CD4-positive, alpha-beta T cell treated with Interleukin-15 for 4 hours (primary cell): Measurements from ENCODE around the gene LMX1A.

ENCODE experiments used
- DNase-seq: peaks from one replicate; pipeline ENCODE4 v3.0.0-alpha.2; 2020; ENCODE audit warnings: low spot score

The LMX1A gene

DNA sequence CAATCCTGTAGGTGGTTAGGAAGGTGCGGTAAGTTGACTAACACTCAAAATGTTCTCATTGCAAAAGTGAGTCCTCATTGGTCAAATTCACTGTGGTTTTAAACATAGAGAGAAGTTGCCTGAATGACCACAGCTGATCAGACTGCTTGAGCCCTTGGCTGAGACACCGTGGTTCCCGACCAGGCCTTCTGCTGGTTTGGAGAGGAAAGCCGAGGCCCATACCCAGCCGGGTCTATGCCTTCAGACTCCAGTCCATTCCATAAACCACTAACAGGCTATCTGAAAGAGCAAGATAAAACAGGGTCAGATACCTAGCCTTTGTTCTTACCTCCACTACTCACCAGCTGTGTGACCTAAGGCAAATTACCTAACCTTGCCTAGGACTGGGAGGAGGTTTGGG is 133.9 kb downstream of the LMX1A start:
- no peak for DNase-seq

DNA sequence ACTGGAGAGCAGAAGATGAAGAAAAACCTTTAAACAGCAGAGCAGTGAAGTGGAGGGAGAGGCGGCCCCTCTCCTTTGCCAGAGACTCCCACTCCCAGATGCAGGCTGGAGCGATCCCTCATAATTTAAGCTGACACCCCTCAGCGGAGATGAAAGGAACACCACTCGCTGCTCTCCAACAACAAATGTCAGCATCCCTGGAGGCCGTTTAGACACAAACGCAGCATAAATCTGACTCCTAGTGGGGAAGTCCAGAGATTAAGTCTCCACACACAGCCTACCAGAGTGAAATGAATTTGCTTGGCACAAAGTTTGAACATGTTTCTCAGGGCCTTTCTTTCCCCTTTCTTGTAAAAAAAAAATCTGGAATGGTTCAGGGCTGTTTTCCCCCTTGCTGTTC is 137.8 kb downstream of the LMX1A start:
- no peak for DNase-seq

DNA sequence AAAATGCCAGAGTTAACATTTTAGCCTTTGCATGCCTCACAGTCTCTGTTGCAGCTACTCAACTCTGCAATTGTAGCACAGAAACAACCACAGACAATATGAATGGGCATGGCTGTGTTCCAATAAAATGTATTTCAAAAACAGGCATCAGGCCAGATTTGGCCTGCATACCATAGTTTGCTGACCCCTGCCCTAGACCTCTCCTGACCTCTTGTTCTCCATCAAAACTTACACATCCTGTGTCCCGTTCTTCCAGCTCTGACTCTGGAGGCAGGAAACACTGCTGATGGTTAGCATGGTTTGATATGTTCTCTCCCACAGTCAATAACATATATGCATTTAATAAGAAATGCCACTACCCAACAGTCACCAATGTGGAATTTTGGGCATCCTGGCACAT is 138.6 kb downstream of the LMX1A start:
- no peak for DNase-seq

DNA sequence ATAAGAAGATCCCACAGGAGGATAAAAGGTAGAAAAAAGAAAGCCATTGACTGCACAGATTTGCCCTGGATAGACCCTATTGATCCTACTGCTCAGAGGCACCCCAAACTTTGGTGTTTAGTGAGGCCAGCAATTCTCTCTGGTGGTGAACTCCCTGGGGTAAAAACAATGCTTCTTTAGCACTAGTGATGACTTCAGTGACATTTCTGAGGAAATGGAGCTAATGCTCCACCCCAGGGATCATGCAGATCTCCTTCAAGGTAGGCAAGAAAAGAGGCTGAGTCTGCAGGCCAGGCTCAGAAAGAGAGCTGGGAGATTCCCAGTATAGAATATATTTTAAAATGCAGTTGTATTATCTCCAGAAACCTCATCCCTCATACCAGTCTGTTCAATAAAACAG is 140.3 kb downstream of the LMX1A start:
- DNase-seq, result no peak

DNA sequence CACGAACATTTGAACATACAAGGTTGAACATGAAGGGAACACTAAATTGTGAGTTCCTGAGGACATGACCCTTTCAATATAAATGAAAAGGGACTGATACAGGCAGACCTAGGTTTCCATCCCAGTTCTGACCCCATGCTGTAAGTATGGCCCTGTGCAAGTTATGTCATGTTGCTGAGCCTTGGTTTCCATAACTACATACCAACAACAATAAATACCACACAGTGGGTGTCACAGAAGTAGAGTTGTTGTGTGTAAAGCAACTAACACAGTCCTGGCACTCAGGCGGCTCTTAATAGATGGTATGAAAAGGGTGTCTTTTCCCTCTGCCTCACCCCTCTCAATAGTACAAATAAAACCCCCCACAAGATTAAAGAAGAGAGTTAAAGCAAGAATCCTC is 140.8 kb downstream of the LMX1A start:
- DNase-seq, result no peak

DNA sequence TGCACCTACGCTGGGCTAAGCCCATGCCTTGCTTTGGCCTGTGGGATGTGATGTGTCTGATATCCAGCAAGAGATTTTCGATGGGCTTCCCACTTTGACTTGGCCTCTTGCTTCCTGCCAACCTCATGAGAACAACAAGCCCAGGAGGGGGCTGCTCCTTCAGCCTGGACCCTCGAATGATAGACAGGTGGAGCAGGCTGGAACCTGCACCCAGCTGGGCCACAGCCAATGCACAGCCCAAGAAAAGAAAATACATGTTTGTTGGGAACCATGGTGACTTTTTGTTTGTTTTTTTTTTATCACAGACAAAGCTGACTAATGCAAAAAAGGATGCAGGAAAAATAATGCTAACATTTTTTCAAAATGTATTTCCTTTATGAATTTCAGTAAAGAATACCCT is 144.3 kb downstream of the LMX1A start:
- no peak for DNase-seq

DNA sequence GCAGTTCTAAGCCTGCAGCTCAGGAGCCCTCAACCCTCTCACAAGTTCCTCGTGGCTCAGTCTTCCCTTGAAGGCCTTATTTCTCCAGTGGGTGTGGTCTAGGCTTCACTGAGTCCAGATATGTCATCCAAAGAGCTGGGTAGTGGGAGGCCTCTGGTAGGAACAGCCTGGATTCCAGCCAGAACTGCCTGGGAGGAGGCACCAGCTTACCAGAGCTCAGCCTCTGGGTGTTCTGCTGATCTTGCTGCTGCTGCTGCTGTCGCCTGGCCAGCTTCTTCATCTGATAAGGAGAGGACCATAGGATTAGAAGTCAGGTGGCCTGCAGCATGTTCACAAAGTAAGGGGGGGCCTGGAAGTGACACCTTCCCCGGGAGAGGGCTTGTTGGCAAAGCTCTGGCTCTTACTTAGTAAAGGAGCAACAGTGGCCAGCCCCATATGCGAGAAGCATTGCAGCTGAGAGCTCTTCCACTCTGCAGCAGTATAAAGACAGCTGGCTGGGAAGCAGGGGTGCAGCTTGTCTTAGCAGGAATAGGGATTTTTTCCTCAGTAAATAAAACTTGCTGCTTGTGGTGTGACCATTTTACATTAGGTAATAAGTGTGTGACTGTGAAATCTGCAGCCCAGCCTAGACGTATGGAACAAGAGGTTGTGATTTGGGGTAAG is 148.5 kb downstream of the LMX1A start:
- DNase-seq, result no peak

DNA sequence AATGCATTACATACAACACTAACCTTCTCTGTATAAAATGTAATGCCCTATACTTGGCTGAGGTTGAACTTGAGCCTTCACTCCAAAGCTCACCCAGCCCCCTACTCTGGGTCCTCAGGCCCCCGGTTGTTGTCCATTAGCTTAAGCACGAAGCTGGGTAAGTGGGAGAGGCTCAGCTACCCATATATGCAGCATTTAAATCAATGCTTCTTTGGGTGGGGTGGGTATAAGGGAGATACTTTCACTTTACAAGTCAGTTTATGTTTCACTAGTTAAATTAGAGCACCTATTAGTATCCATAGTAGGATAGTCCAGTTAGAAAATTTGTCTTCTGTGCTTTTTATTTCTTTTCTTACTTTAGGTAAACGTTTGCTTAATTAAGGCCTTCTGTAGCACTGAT is 151.4 kb downstream of the LMX1A start:
- no peak for DNase-seq

DNA sequence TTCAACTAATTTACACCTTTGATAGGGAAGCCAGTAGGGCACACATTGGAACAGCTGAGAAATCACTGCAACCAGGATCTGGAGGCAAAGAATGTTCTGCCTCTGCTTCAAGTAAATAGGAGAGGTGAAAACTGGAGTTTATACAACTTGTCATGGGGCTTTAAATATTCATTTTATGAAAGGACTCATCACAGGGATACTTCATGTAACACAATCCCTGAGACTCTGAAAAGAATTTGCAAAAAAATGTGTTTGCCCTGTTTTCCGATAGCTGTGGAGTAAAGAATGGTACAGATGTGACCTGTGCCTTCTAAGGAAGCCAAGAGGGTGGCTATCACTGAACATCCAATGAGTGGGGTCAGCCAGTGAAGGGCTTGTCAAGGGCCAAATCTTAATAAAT is 152.0 kb downstream of the LMX1A start:
- DNase-seq, result no peak

DNA sequence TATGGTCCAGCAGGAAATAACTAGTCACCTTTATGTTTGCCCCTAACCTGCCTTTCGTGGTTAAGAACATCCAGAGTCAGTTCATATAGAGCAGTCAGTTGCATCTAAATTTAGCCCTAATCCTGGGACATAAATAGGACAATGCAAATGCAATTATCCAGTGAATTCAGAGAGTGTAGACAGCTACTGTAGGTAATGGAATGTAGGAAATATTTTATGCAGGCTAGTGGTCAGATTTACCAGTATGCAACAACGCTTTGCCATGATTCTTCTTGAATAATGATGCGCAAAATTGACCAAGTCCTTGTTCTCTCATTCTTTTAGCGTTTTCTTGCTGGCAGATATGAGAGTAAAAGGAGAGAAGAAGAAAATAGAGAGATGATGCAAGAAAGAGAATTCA is 165.4 kb downstream of the LMX1A start:
- no peak for DNase-seq

DNA sequence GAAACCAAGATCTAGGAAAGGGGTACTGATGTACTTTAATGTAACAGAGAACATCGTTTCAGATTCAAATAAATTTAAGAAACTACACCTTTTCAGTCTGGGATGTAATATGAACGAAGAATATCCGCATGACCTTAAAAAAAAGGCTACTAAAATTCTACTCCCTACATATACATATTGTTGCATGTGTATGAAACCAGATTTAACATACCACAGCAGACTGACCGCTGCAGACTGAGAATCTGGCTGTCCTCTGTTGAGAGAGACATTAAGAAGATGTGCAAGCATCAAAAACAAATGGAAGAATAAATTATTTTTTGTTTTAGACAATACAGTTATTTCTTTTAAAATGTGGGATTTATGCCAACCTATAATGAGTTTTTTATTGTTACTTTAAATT is 166.6 kb downstream of the LMX1A start:
- DNase-seq, result no peak

DNA sequence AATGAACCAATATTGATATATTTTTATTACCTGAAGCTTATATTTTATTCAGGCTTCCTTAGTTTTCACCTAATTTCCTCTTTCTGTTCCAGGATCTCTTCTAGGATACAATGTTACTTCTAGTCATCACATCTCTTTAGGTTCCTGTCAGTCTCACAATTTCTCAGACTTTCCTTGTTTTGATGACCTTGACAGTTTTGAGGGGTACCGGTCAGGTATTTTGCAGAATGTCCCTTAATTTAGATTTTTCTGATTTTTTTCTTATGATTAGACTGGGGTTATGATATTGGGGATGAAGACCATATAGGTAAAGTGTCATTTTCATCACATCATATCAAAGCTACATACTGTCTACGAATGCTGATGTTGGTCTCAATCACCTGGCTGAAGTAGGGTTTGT is 167.5 kb downstream of the LMX1A start:
- no peak for DNase-seq

DNA sequence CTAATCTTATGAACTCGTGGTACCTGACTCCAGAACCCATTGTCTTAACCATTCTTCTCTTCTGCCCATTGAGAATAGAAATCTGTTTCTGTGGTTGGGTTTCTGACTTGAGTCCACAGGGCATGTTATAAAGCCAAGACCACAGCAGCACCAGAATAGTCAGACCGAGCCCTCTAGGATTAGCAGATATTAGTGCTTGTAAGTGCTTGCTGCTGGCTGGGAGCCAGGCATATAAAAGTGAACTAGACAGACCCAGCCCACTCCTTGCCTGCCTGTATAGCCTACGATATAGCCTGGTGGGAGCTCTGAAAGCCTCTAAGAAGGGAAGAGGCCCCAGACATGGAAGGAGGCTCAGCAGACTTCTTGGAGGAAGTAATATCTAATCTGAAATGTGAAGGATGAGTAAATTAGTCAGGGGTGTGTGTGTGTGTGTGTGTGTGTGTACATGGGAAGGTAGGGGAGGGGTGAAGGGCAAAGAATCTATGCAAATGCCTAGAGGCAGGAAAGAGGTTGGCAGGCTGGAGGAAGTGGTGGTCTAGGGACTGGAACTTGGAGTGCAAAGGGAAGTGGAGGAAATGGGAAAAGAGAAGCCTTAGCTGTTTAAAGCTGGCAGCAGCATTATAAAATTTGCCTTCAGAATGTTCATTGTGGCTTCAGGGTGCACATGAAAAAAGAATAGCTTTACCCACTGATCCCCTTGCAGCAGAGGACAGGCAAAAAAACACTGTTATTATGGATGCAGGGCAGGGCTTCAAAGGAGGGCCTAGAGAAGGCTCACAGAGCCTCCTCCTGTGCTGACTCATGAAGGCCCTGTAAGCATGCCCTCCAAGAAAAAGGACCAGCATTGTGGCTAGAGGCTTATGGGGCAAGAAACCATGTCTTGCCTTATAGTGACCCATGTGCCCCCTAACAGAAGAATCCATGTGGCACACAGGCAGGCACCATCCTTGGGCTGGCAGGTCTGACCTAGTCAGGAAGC is 169.2 kb downstream of the LMX1A start:
- no peak for DNase-seq

DNA sequence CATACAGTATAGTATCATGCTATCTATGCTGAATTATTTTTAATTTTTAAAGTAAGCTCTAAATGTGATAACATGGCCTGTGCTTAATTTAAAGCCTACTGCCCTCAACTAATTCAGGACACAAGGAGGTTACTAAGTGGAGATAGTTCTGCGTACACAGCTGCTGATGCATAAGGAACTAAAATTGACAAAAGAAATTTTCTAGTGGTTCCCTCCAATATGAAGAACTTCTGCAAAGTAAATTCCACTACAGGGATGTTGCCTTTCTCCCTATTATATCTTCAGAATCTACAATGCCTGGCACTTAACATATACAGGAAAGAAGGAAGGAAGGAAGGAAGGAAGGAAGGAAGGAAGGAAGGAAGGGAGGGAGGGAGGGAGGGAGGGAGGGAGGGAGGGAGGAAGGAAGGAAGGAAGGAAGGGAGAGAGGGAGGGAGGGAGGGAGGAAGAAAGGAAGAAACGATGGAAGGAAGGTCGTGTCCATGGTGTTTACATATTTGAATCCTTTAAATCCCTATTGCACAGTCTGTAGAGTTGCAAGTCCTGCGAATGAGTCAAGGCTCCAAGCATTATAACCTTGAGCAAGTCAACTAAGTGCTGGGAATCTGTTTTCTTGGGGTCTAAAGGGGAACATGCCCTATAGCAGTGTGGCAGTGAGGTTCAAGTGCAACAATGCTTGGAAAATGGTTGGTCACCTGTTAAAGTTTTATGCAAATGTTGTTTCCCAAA is 171.2 kb downstream of the LMX1A start:
- DNase-seq, result no peak

DNA sequence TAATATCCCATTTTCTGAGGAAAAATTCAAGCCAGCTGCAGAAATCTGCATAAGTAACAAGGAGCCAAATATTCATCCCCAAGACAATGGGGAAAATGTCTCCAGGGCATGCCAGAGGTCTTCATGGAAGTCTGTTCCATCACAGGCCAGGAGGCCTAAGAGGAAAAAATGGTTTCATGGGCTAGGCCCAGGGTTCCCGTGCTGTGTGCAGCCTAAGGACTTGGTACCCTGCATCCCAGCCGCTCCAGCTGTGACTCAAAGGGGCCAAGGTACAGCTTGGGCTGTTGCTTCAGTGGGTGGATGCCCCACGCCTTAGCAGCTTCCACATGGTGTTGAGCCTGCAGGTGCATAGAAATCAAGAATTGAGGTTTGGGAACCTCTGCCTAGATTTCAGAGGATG is 173.5 kb downstream of the LMX1A start:
- no peak for DNase-seq

DNA sequence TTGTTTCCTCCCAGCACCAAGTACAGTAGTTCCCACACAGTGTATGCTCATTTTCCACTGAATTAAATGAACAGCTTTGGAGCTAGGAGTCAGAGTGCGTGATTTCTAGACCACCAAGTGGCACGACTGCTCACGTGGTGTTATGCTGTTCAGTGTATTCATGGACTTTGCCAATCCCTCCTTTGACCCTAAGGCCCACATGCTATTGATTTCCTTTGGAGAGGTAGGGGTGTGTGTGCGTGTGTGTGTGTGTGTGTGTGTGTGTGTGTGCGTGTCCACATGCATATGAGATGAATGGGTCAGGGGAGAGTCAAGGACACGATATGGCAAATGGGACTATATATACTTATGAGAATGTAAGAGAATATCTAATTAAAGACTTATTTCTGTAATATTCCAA is 177.2 kb downstream of the LMX1A start:
- DNase-seq, result no peak

DNA sequence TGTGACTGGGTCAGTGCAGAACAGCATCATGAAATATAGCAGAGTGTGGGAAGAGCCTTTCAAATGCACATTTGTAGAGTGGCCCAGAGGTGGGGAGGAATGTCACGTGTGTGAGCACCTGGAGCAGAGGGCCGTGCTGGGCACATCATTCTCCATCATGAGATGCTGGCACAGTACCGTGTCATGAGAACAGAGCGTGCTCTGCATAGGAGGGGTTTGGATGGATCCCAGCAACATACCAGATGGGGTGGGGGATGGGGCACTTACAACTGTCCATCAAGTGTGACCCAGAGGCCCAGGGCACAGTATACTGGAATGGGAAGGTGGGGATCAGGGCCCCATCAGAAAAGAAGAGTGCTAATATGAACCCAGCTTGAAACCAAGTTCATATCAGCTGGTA is 182.0 kb downstream of the LMX1A start:
- no peak for DNase-seq

DNA sequence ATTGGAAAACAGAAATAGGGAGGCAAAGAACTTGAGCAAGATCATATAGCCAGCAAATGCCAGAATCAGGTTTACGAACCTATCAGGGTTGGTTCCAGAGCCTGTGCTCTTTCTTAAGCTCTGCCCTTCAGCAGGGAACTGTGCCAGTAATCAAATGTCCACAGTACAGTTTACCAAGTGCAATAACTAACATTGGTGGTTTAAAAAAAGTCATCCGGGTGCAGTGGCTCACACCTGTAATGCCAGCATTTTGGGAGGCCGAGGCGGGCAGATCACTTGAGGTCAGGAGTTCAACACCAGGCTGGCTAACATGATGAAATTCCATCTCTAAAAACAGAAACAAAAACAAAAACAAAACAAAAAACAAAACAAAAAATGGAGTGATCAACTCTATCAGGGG is 182.7 kb downstream of the LMX1A start:
- no peak for DNase-seq

DNA sequence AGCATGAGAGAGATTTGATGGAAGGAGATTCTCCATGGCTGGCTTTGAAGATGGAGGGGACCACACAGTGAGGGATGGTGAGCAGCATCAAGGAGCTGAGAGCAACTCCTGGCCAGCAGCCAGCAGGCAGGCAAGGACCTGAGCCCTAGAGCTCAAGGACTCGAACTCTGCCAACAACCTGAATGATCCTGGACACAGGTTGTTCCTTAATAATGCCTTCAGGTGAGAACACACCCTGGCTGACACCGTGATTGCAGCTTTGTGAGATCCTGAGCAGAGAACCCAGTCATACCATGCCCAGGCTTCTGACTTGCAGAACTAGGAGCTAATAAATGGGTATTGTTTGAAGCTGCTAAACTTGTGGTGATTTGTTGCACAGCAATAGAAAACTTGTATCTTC is 183.1 kb downstream of the LMX1A start:
- DNase-seq, result no peak

DNA sequence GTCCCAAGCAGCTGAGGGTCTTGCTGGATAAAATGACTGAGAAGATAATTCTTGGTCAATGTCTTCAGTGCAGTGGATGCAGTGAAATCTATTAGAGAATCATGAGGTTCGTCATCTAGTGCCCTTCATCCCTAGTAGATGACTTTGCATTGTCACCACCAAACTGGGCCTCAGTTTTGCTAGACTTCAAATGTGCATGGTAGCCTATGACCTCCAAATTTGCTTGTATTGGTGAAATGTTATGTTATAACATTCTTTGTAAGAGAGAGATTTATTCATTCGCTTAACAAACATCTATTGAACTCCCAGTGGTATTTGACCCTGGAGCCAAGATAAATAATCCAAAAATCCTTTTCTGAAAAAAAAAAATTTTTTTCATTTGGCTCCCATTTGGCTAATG is 183.8 kb downstream of the LMX1A start:
- DNase-seq, result no peak

DNA sequence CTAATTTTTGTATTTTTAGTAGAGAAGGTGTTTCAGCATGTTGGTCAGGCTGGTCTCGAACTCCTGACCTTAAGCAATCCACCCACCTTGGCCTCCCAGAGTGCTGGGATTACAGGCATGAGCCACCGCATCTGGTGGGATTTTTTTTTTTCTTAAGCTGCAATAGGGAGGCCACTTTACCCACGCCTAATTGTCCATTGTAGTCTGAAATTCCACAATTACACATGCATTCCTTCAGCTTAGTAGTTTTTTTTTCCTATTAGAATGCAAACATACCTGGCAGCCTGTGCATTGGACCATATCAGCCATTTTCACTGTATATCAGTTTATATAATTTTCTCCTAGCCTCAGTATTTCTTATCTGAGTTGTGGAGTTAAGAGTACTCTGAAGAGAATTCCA is 186.8 kb downstream of the LMX1A start:
- no peak for DNase-seq

DNA sequence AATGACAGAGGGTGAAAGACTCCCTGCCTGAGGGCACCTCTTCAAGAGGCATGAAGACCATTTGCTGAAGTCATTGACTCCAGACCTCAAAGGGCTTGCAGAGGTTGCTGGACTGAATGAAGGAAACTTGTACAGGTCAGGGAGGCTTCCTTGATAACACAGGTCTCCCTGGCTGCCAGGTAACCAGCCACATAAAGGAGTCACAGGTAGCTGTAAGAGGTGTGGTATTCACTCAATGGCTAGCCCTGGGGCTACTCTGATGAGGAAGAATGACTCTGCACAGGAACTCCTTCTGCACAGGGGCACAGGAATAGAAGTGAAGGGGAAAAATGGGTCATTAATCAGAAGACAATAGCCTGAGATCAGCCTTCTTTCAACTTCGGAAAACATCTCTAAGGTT is 187.5 kb downstream of the LMX1A start:
- DNase-seq, result no peak

DNA sequence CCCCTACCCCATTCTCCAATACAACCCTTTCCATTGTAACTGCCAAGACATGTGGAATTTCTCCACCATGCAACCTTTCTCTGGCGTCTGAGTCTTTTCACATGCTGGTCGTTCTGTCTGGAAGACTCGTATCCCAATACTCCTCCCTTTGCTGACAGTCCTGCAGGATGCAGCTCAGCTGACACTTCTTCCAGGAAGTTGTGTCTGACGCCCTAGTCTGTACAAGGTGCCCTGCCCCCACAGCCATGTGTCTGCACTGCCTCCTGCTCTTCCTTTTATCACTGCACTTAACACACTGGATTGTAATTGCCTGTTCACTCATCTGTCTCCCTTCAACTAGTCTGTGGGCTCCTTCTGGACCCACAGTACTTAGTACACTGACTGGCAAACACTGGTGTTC is 188.0 kb downstream of the LMX1A start:
- no peak for DNase-seq
